ENCODE measurements around the gene NR2F2.

NR2F2 gene

DNA sequence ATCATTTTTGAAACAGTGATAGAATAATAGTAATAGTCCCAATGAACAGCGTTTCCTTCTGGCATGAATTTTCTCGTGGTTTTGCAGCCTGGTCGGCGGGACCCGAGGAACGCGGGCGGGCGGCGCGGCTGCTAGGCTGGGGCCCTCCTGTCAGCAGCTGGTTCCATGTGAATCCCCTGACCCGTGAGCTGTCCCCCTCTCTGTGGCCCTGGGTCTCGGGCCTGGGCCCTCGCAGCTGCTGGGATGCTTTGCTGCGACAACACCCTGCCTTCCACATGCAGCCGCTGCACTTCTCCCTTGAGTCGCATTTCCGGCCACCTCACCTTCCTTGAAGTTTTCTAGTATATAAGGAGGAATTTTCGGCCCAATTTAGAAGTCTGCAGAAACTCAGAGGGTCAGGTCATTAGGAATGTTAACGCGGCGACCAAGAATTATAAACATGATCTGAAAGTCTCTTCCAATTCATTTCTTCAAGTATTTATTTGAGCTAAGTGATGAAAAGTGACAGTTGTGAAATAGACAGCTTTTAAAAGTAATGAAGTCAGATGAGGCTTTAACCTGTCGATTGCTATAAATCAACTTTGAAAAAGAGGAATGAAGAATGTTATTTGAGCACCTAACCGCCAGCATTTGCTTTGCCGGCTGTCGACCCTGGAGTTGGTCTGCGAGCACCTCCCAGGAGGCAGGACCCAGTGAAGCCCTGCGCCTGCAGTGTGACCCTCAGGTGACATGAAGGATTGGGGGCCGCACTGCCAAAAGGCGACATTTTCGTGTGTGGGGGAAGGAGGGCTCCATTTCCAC, 27.7 kb downstream of the NR2F2 start:
- TF ChIP-seq, protein P1, sequence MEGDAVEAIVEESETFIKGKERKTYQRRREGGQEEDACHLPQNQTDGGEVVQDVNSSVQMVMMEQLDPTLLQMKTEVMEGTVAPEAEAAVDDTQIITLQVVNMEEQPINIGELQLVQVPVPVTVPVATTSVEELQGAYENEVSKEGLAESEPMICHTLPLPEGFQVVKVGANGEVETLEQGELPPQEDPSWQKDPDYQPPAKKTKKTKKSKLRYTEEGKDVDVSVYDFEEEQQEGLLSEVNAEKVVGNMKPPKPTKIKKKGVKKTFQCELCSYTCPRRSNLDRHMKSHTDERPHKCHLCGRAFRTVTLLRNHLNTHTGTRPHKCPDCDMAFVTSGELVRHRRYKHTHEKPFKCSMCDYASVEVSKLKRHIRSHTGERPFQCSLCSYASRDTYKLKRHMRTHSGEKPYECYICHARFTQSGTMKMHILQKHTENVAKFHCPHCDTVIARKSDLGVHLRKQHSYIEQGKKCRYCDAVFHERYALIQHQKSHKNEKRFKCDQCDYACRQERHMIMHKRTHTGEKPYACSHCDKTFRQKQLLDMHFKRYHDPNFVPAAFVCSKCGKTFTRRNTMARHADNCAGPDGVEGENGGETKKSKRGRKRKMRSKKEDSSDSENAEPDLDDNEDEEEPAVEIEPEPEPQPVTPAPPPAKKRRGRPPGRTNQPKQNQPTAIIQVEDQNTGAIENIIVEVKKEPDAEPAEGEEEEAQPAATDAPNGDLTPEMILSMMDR (IDR thresholded peaks at IDR 0.05; ENCODE audit: borderline replicate concordance, insufficient read depth, low read depth, low read length), result no peak
- no peak overlapping the region for H3K4me3 ChIP-seq (ENCODE audit: low read depth, low read length)

DNA sequence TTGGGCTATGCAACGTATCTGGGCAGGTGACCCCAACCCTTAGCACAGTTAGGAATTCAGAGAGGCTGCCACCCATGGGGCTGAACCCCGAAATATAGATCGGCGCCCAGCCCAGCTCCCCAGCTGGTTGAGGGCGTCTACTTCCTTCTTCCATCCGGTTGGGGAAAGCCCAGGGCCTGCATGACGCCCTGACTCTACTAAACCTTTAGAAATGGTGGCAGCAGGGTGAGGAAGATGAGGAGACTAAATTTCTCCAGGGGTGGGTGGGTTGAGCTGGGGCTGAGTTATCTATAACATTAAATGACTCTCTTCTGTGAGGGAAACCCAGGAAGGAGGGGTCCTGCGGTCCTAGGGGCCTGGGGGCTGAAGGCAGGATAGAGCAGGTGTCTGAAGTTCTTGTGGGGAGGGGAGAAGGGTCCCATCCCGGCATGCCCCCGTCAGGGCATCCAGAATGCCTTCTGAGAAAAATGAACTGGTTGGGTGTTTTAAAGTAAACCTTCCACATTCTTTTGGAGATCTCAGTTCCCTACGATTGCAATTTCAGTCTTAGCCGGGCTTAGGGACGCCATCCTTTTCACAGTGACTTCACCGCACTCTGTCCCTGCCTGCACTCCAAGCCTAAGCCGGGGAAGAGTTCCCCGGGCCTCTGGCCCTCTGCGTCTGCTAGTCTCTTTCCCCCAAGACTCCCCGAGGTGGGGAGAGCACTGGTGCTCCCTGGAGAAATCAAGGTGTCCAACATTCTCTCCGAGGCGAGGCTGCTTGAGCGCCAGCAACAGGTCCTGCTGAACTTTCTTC, 28.5 kb downstream of the NR2F2 start:
- TF ChIP-seq, protein P1 (IDR thresholded peaks at IDR 0.05; ENCODE audit: borderline replicate concordance, insufficient read depth, low read depth, low read length), result no peak
- H3K4me3 ChIP-seq (ENCODE audit: low read depth, low read length), result no peak overlapping the region

DNA sequence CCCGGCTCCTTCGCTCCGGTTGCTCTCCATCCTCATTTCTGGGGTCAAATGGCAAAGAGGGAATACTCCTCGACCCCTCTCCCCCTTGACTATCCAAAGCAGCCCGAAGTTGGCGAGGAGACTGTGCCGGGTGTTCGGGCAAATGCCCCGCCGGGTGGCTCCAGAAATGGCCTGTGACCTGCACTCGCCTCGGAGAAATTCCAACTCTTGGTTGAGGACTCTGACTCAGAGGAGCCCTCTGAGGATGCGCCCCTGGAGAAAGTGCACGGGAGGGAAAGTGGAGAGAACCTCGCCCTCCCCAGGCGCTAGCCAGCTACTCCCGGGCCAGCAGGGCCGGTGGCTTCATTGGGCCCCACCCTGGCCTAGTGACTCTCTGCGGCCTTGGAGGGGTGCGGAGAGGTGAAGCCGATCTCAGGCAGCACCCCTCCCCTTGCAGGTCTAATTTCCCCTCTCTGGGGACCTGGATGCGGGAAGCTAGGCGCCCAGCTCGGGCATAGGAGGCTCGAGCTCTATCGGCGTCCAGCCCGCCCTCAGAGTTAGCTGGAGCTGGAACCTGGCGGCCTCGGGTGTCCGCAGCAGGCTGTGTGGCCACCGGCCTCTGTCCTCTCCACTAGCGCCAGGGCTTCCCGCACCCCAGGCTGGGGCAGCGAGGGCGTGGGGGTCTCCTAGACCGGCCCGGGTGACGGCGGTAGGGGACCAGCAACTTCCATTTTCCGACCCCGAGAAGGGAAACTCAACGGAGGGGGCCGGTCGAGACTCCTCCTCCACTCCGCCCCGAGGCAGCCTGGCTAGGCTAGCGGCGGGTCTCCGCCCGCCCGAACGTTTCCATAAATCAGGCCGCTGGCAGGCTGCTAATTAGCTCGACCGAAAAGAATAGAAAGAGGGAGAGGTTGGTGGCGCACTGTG, 29.4 kb downstream of the NR2F2 start:
- TF ChIP-seq, protein P1 (IDR thresholded peaks at IDR 0.05; ENCODE audit: borderline replicate concordance, insufficient read depth, low read depth, low read length), result no peak
- H3K4me3 ChIP-seq (ENCODE audit: low read depth, low read length), result no peak overlapping the region

DNA sequence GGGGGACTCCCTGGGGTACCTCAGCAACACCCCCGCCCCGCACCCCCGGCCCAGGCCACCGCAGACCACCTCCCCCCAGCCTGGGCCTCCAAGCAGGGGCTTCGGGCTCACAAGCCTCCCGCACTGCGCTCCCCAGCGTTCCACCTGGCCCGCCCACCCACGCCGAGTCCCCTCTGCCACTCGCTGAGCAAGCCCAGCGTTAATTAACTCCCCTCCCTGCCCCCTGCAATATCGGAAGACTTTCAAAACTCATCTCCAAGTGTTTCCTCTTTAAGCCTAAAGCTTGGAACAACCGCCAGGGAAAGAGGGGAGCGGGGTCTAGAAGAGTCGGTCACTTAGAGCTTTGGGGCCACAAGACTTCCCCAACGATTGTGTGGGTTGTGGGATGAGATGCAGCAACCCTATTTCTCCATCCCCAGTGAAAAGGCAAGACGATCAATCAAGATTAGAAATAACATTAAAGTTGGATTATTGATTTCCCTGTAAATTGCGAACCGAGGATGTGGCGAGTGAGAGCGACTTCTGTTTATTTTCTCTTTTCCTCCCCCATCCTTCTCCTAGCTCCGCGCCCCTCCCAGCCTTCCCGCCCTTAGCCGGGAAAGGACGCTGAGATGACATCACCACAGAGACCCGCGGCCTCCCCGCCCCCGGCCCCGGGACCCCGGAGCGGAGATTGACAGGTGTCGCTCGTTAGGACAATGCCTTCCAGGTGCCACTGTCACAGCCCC, 30.2 kb downstream of the NR2F2 start:
- no peak overlapping the region for H3K4me3 ChIP-seq (ENCODE audit: low read depth, low read length)
- TF ChIP-seq, protein P1 (IDR thresholded peaks at IDR 0.05; ENCODE audit: borderline replicate concordance, insufficient read depth, low read depth, low read length), result no peak

DNA sequence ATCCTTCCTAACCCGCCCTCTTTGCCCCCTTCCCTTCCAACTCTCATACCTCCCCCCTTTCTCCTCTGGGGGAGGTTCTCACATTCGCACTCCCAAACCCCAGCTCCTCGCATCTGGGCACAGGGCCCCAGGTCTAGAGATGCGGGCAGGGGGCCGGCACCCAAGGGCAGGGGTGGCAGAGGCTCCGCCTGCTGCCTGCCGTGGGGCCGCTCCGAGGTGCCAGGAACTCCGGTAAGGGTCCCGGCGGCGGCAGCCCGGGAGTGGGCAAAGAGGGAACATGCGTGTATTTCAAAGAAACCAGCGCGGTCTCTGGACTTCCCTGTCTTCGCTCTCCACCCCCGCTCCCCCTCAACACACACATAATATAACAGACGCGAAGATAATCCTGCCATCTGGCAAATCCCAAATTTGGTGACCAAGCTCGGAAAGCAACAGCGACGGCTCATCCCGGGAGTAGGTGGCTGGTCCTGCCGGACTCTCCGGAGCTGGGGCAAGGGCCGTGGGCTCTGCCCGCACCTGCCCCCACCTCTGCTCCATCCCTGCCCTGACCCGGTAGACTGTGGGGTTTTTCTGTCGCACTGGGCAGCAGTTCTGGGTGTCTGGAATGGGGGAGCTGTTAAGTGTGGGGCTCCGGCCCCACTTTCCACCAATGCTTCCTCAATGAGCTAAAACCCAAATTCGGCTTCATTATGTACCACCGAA, 31.0 kb downstream of the NR2F2 start:
- TF ChIP-seq, protein P1 (IDR thresholded peaks at IDR 0.05; ENCODE audit: borderline replicate concordance, insufficient read depth, low read depth, low read length), result no peak
- no peak overlapping the region for H3K4me3 ChIP-seq (ENCODE audit: low read depth, low read length)
